ENCODE data around the gene EXOC4.

DNA sequence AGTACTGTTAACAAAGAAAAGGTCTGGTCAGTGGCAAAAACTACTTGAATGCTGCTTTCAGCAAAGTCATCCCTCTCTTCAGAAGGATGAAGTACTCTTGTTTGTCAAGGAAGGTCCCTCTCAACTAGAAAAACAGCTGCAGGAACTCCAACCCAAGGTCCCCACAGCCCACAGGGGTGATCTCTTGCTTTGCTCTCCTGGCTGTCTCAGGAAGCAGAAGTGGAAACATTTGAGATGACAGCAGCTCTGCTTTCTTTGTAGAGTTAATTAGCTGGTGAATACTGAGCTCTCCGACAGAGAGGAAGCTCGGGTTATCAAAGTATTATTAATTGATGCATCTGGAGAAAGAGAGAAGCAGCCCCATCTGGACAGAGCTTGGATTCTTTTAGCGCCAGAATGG lies 848.8 kb downstream of the EXOC4 start:
- TF ChIP-seq EZH2 (IDR thresholded peaks at IDR 0.05): no peak
- TF ChIP-seq POLR2AphosphoS5 (IDR thresholded peaks at IDR 0.05; ENCODE audit: borderline replicate concordance, low read depth, low read length): no peak
- TF ChIP-seq FOXP2 (optimal IDR thresholded peaks at IDR 0.05; ENCODE audit: control extremely low read depth, extremely low read length, insufficient read depth): no peak

Measured in SK-N-MC (cell line).